AG09319 (cell line): ENCODE data around the gene CEMIP2.

Source experiments
- DNase-seq: peaks from one replicate; pipeline ENCODE4 v3.0.0-alpha.2; 2010; ENCODE audit warnings: low read depth; ENCODE audit errors: extremely low read depth
- CTCF ChIP-seq: IDR thresholded peaks from 2 replicates; pipeline ENCODE4 v1.5.1; 2011; ENCODE audit warnings: low read depth, mild to moderate bottlenecking, inconsistent platforms, low read length, moderate library complexity

The CEMIP2 gene

DNA sequence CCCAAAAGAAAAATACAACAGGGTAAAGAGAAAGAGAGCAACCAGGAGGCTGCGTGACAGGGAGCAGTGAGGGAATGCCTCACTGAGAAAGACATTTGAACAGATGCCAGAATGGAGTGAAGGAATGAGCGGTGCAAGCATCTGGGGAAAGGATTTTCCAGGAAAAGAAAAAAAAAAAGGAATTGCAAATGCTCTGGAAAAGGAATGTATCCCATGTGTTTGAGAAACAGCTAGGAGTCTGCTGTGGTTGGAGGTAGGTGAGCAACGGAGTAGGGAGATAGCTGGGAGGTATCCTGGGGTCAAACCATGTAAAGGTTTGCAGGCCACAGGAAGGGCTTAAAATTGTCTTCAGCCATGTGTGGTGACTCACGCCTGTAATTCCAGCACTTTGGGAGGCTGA is 23.6 kb upstream of the CEMIP2 start:
- no peak for TF ChIP-seq CTCF
- DNase-seq, result no peak

- DNase-seq, result no peak
- no peak for TF ChIP-seq CTCF
Observed at GRCh38 chr9:71790296-71790695, 22.0 kb upstream of the CEMIP2 start.

GRCh38 chr9:71783120-71783523 is 14.8 kb upstream of the CEMIP2 start:
- DNase-seq, result no peak
- TF ChIP-seq CTCF, result no peak

DNA sequence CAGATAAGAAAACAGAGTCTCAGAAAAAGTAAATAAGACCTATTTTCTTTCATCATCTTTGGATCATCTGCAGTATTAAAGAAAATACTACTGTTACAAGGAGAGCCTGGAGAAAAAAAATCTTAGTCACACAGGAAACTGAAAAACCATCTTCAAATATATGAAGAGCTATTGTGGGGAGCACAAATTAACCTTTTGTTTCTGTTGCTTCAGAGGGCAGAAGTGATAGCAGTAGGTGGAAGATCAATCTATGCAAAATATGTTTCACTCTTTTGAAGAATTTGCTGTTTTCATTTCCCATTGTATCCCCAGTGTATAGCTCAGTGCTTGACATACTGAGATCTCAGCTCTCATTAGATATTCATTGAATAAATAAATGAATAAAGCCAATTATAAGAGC is 13.1 kb upstream of the CEMIP2 start:
- no peak for TF ChIP-seq CTCF
- no peak for DNase-seq

DNA sequence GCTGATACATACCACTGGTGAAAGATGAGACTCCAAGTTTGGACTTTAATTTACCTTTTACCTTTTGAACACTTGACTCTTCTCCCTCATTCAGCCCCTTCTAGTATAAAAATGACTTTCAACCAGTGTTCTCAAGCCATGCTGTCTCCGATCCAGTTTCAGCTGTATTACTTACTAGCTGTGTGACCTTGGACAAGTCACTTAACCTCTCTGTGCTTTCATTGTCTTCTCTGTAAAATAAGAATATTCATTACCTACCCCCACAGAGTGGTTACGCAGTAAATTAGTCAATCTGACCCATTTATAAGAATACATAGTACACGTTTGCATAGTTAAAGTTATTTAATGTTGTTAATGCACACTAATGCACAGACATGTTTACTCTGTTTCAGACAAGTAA is 12.6 kb upstream of the CEMIP2 start:
- no peak for DNase-seq

GRCh38 chr9:71778085-71778484 is 9.8 kb upstream of the CEMIP2 start:
- no peak for DNase-seq
- no peak for TF ChIP-seq CTCF

More for the DNA sequence above, 12.6 kb upstream of the CEMIP2 start:
- no peak for TF ChIP-seq CTCF

- TF ChIP-seq CTCF, result no peak
- DNase-seq, result no peak
Observed at GRCh38 chr9:71774920-71775319, 6.6 kb upstream of the CEMIP2 start.
